Measurements from ENCODE around the gene MMEL1. TPM values are rescaled to one million over a fixed set of nuclear protein-coding genes. Genes with fewer than 3 reads are reported as not detected.
A peak's percentile ranks its signal among the peaks of the same experiment; 100 is the strongest.

Gene MMEL1
- total and polyA plus RNA-seq, 2 of the 13 experiments (the other 11 are each of a cell fraction or from before 2014, with no cell fraction given) = 0.48 TPM; not detected in 1

DNA sequence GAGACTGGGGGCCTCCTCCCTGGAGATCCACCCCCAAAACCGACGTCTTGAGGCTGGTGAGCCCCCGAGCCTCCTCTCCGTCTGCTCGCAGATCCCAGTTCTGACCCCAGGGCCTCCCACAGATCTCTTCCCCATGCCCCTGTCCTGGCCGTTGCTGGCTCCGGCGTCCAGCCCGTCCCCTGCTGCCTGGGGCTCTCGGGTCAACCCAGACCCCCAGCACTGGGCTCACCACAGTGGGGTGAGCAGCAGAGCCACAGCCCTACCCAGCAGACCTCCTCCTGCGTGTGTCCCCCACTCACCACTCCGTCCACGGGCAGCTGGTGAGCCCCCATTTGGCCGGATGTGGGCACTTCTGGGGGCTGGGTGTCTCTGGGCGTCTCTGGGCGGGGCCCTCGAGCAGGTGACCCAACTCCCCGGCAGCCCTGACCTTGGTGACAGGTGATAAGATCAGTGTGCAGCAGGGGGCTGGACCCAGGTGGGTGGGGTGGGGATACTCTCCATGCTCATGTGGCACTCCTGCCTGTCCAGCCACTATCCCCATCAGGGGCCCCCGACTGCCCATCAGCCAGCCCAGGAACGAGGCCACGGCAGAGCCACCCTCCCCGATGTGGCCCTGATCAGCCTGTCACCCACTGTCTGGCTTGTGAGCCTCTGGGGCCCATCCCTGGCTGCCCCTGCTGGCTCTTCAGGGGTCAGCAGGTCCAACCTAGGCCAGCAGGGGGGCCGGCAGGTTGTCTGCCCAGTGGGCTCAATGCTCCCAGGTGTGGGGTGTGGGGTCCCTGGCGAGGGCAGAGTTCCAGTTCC is 75.9 kb downstream of the MMEL1 start (continued):
- TF ChIP-seq, protein P1, sequence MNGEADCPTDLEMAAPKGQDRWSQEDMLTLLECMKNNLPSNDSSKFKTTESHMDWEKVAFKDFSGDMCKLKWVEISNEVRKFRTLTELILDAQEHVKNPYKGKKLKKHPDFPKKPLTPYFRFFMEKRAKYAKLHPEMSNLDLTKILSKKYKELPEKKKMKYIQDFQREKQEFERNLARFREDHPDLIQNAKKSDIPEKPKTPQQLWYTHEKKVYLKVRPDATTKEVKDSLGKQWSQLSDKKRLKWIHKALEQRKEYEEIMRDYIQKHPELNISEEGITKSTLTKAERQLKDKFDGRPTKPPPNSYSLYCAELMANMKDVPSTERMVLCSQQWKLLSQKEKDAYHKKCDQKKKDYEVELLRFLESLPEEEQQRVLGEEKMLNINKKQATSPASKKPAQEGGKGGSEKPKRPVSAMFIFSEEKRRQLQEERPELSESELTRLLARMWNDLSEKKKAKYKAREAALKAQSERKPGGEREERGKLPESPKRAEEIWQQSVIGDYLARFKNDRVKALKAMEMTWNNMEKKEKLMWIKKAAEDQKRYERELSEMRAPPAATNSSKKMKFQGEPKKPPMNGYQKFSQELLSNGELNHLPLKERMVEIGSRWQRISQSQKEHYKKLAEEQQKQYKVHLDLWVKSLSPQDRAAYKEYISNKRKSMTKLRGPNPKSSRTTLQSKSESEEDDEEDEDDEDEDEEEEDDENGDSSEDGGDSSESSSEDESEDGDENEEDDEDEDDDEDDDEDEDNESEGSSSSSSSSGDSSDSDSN (CRISPR knock-in tag; IDR thresholded peaks at IDR 0.05) = peak; percentile 54
- no peak for TF ChIP-seq ATF7-NPFF (CRISPR knock-in tag; IDR thresholded peaks at IDR 0.05; ENCODE audit: low read depth)
- TF ChIP-seq ESRRA (CRISPR knock-in tag; IDR thresholded peaks at IDR 0.05; ENCODE audit: low read depth) = no peak
- TF ChIP-seq ZNF749 (CRISPR knock-in tag; IDR thresholded peaks at IDR 0.05; ENCODE audit: borderline replicate concordance) = no peak
- TF ChIP-seq, protein P2, sequence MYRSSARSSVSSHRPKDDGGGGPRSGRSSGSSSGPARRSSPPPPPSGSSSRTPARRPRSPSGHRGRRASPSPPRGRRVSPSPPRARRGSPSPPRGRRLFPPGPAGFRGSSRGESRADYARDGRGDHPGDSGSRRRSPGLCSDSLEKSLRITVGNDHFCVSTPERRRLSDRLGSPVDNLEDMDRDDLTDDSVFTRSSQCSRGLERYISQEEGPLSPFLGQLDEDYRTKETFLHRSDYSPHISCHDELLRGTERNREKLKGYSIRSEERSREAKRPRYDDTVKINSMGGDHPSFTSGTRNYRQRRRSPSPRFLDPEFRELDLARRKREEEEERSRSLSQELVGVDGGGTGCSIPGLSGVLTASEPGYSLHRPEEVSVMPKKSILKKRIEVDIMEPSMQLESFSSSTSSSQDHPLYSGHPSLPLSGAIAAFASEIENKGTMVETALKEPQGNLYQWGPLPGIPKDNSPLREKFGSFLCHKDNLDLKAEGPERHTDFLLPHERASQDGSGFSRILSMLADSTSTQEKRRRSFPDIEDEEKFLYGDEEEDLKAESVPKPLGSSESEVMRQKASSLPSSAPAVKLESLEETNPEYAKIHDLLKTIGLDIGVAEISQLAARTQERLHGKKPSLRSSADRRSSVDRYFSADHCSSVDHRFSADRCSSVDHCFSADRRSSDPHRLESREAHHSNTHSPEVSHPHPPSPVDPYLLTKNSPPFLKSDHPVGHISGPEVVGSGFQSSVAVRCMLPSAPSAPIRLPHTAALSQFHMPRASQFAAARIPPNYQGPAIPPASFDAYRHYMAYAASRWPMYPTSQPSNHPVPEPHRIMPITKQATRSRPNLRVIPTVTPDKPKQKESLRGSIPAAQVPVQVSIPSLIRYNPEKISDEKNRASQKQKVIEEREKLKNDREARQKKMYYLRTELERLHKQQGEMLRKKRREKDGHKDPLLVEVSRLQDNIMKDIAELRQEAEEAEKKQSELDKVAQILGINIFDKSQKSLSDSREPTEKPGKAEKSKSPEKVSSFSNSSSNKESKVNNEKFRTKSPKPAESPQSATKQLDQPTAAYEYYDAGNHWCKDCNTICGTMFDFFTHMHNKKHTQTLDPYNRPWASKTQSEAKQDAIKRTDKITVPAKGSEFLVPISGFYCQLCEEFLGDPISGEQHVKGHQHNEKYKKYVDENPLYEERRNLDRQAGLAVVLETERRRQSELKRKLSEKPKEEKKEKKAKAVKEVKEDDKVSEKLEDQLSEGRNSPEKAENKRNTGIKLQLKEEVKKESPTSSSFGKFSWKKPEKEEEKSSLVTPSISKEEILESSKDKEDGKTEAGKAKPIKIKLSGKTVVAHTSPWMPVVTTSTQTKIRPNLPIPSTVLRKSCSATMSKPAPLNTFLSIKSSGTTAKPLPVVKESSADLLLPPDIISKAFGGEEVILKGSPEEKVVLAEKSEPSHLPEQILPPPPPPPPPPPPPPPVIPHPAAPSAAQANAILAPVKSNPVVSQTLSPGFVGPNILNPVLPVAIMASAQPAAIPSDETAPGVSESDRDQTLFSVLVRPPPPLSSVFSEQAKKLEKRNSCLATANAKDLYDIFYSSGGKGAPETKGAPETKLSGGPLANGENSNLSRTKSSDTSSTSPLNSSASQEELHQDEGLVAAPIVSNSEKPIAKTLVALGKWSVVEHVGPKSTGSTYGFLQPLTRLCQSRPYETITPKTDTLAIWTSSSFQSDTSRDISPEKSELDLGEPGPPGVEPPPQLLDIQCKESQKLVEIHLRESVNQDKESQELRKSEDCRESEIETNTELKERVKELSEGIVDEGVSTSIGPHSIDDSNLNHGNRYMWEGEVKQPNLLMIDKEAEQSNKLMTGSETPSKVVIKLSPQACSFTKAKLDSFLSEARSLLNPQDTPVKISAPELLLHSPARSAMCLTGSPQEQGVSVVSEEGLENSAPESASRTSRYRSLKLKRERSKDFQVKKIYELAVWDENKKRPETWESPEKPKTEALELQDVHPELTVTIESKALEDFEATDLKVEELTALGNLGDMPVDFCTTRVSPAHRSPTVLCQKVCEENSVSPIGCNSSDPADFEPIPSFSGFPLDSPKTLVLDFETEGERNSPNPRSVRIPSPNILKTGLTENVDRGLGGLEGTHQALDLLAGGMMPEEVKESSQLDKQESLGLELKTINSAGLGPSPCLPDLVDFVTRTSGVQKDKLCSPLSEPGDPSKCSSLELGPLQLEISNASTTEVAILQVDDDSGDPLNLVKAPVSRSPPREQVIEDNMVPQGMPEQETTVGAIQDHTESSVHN (CRISPR knock-in tag; IDR thresholded peaks at IDR 0.05) = 0 out of 2 replicates have a peak, but pooled peaks have one; percentile 40
- no peak for TF ChIP-seq ZMYM4 (CRISPR knock-in tag; IDR thresholded peaks at IDR 0.05)
- TF ChIP-seq TOPORS (CRISPR knock-in tag; IDR thresholded peaks at IDR 0.05) = no peak
- TF ChIP-seq ZNF180 (CRISPR knock-in tag; IDR thresholded peaks at IDR 0.05; ENCODE audit: borderline replicate concordance, low read depth) = no peak
- no peak for TF ChIP-seq ZNF33A (CRISPR knock-in tag; IDR thresholded peaks at IDR 0.05; ENCODE audit: borderline replicate concordance)
- no peak for TF ChIP-seq NCOA1 (CRISPR knock-in tag; IDR thresholded peaks at IDR 0.05)
- no peak for TF ChIP-seq CHD4 (IDR thresholded peaks at IDR 0.05; ENCODE audit: borderline replicate concordance, low read length)
- TF ChIP-seq ZNF121 (CRISPR knock-in tag; IDR thresholded peaks at IDR 0.05) = no peak
- 0 out of 2 replicates have a peak, but pooled peaks have one; percentile 66 for TF ChIP-seq ZNF589 (CRISPR knock-in tag; conservative IDR thresholded peaks at IDR 0.05)
- TF ChIP-seq, protein P3, sequence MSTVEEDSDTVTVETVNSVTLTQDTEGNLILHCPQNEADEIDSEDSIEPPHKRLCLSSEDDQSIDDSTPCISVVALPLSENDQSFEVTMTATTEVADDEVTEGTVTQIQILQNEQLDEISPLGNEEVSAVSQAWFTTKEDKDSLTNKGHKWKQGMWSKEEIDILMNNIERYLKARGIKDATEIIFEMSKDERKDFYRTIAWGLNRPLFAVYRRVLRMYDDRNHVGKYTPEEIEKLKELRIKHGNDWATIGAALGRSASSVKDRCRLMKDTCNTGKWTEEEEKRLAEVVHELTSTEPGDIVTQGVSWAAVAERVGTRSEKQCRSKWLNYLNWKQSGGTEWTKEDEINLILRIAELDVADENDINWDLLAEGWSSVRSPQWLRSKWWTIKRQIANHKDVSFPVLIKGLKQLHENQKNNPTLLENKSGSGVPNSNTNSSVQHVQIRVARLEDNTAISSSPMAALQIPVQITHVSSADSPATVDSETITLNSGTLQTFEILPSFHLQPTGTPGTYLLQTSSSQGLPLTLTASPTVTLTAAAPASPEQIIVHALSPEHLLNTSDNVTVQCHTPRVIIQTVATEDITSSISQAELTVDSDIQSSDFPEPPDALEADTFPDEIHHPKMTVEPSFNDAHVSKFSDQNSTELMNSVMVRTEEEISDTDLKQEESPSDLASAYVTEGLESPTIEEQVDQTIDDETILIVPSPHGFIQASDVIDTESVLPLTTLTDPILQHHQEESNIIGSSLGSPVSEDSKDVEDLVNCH (CRISPR knock-in tag; IDR thresholded peaks at IDR 0.05) = no peak
- peak; percentile 32 for TF ChIP-seq TAF15 (IDR thresholded peaks at IDR 0.05; ENCODE audit: low read depth, low read length, poor library complexity, severe bottlenecking)
- no peak for TF ChIP-seq HOXA7 (CRISPR knock-in tag; IDR thresholded peaks at IDR 0.05)

All from HepG2 (cell line).